HG03159 (cell line): ENCODE measurements around the gene ST3GAL4.

Experiments
- ATAC-seq: cut with Tn5 transposase; IDR thresholded peaks from one replicate; pipeline ENCODE4 v1.9.1; 2021; ENCODE audit warnings: mild to moderate bottlenecking, moderate library complexity; ENCODE audit not compliant: unreplicated experiment

Gene ST3GAL4

GRCh38 chr11:126420698-126421256, 65.3 kb downstream of the ST3GAL4 start:
- no peak for ATAC-seq

- no peak for ATAC-seq
These were observed 65.8 kb downstream of the ST3GAL4 start for GRCh38 chr11:126421271-126421671.

- no peak for ATAC-seq
These were observed 67.0 kb downstream of the ST3GAL4 start for GRCh38 chr11:126422446-126422845.

- ATAC-seq = no peak
These were observed 67.7 kb downstream of the ST3GAL4 start for GRCh38 chr11:126423154-126423553.

- no peak for ATAC-seq
These were observed 68.3 kb downstream of the ST3GAL4 start for GRCh38 chr11:126423743-126424142.

- no peak for ATAC-seq
These were observed 69.1 kb downstream of the ST3GAL4 start for GRCh38 chr11:126424471-126425039.

- no peak for ATAC-seq
These were observed 70.6 kb downstream of the ST3GAL4 start for GRCh38 chr11:126426106-126426505.

GRCh38 chr11:126426820-126427749, 71.6 kb downstream of the ST3GAL4 start:
- ATAC-seq = peak; percentile 46

- ATAC-seq = no peak
These were observed 75.3 kb downstream of the ST3GAL4 start for GRCh38 chr11:126430581-126431335.

- ATAC-seq = no peak
These were observed 76.0 kb downstream of the ST3GAL4 start for GRCh38 chr11:126431401-126432064.

GRCh38 chr11:126432065-126432461, 76.6 kb downstream of the ST3GAL4 start:
- no peak for ATAC-seq

- ATAC-seq = no peak
These were observed 77.0 kb downstream of the ST3GAL4 start for GRCh38 chr11:126432525-126432924.

GRCh38 chr11:126433244-126433846, 77.9 kb downstream of the ST3GAL4 start:
- ATAC-seq = no peak

- no peak for ATAC-seq
These were observed 78.8 kb downstream of the ST3GAL4 start for GRCh38 chr11:126433989-126434949.

GRCh38 chr11:126434950-126435335, 79.5 kb downstream of the ST3GAL4 start:
- no peak for ATAC-seq

GRCh38 chr11:126436209-126436755, 80.8 kb downstream of the ST3GAL4 start:
- no peak for ATAC-seq

GRCh38 chr11:126437731-126438130, 82.2 kb downstream of the ST3GAL4 start:
- no peak for ATAC-seq

GRCh38 chr11:126438272-126438671, 82.8 kb downstream of the ST3GAL4 start:
- ATAC-seq = no peak

- ATAC-seq = no peak
These were observed 83.2 kb downstream of the ST3GAL4 start for GRCh38 chr11:126438691-126439090.
